HepG2 (cell line): ENCODE measurements around the gene CEP170. TPM values are rescaled to one million over a fixed set of nuclear protein-coding genes. Genes with fewer than 3 reads are reported as not detected.

Experiments
- ATAC-seq: fragments of 200-7000 bp; cut with Tn5 transposase; 3 replicates; pipeline ENCODE4 v1.9.1; 2020; ENCODE audit warnings: mild to moderate bottlenecking, moderate library complexity
- BruUV-seq: library from RNA; stranded (reverse); fragments of 400-500 nt; replicated peaks from 2 replicates; lab custom pipeline; 2021; lab: Mats Ljungman, UMichigan
- CTCF ChIA-PET: fragments of 300-600 bp; formaldehyde crosslinking; extraction: SDS; loops from one replicate; lab custom pipeline; 2021; ENCODE audit warnings: low total read pairs, inconsistent platforms, low intra/inter-chr PET ratio; lab: Yijun Ruan, JAX
- POLR2A ChIA-PET: fragments of 350-600 bp; sonication (Branson Sonifier 250); formaldehyde crosslinking; loops from one replicate; lab custom pipeline; 2020; ENCODE audit warnings: antibody characterized with exemption, inconsistent platforms; lab: Yijun Ruan, JAX
- DNase-seq: peaks from one replicate; pipeline ENCODE4 v3.0.0-alpha.2; 2015; ENCODE audit warnings: low spot score
- FAIRE-seq: peaks from 3 replicates; lab custom pipeline; 2011; peaks lifted over from hg19 to GRCh38; lab: Jason Lieb, UNC
- H2AFZ ChIP-seq: one replicate; pipeline ENCODE4 v1.6.1; 2011; ENCODE audit warnings: low read length, inconsistent platforms
- H3K27ac ChIP-seq: fragments of 300-600 bp; 3 replicates; pipeline ENCODE4 v1.8.0; 2011; ENCODE audit warnings: mixed run types, mild to moderate bottlenecking, mixed read lengths, low read length, inconsistent platforms; ENCODE audit not compliant: insufficient read depth; ENCODE audit errors: extremely low read length
- H3K27me3 ChIP-seq, 2 experiments: fragments of 200-600 bp in 1 of 2; 2 replicates in 1 of 2; 3 replicates in 1 of 2; pipeline versions ENCODE4 v1.6.0 to v1.8.0; 2011; ENCODE audit warnings: low read length in 2 of 2, mild to moderate bottlenecking in 2 of 2, moderate library complexity in 2 of 2, inconsistent platforms in 1 of 2; ENCODE audit not compliant: insufficient read depth in 2 of 2, control insufficient read depth in 1 of 2
- H3K36me3 ChIP-seq, 2 experiments: fragments of 200-600 bp in 1 of 2; replicated peaks in 1 of 2; 2 replicates in 1 of 2; 3 replicates in 1 of 2; pipeline versions ENCODE4 v1.5.1 to v1.8.0; 2011; ENCODE audit warnings: low read length in 2 of 2, inconsistent platforms in 1 of 2; ENCODE audit not compliant: insufficient read depth in 2 of 2, control insufficient read depth in 1 of 2
- H3K4me1 ChIP-seq: 2 replicates; pipeline ENCODE4 v1.5.1; 2012; ENCODE audit warnings: low read length, inconsistent platforms; ENCODE audit not compliant: insufficient read depth
- H3K4me2 ChIP-seq: 2 replicates; pipeline ENCODE4 v1.6.0; 2011; ENCODE audit warnings: low read depth, low read length, inconsistent platforms
- H3K4me3 ChIP-seq, 3 experiments: fragments of 200-600 bp in 1 of 3; sonication (generic), shearing (Covaris generic) in 1 of 3; replicated peaks in 1 of 3; 2 replicates each; pipeline ENCODE4 v1.5.1; 2011 to 2016; ENCODE audit warnings: low read length in 3 of 3, inconsistent platforms in 2 of 3, low read depth in 2 of 3, mild to moderate bottlenecking in 2 of 3, control low read depth in 1 of 3, mixed read lengths in 1 of 3; ENCODE audit not compliant: insufficient read depth in 1 of 3
- H3K79me2 ChIP-seq: one replicate; pipeline ENCODE4 v1.6.1; 2011; ENCODE audit warnings: low read length, inconsistent platforms; ENCODE audit not compliant: insufficient read depth
- H3K9ac ChIP-seq: 2 replicates; pipeline ENCODE4 v1.6.0; 2011; ENCODE audit warnings: mild to moderate bottlenecking, low read depth, low read length, inconsistent platforms; ENCODE audit not compliant: insufficient read depth
- H3K9me3 ChIP-seq: 2 replicates; pipeline ENCODE4 v1.5.1; 2012; ENCODE audit warnings: mild to moderate bottlenecking, low read length
- H4K20me1 ChIP-seq: 2 replicates; pipeline ENCODE4 v1.6.0; 2011; ENCODE audit warnings: inconsistent platforms, mild to moderate bottlenecking, low read length, moderate library complexity; ENCODE audit not compliant: insufficient read depth
- CENPT ChIP-seq: sonication (generic); formaldehyde crosslinking; IDR thresholded peaks from 2 replicates; pipeline ENCODE4 v1.8.0; 2022; ENCODE audit warnings: low read depth, mild to moderate bottlenecking, moderate library complexity, missing genetic modification reagents
- IKZF4 ChIP-seq: sonication (generic); formaldehyde crosslinking; IDR thresholded peaks from 2 replicates; pipeline ENCODE4 v1.5.1; 2020; ENCODE audit warnings: borderline replicate concordance, mild to moderate bottlenecking, low read depth, missing genetic modification reagents; ENCODE audit errors: not compliant biosample characterization
- MEF2D ChIP-seq: sonication (generic); formaldehyde crosslinking; IDR thresholded peaks from 2 replicates; pipeline ENCODE4 v1.5.1; 2020; ENCODE audit warnings: mild to moderate bottlenecking, missing genetic modification reagents
- SNAI1 ChIP-seq: sonication (generic); formaldehyde crosslinking; IDR thresholded peaks from 2 replicates; pipeline ENCODE4 v1.5.0; 2020; ENCODE audit warnings: mild to moderate bottlenecking, missing genetic modification reagents, borderline replicate concordance
- YEATS4 ChIP-seq: sonication (generic); formaldehyde crosslinking; IDR thresholded peaks from 2 replicates; pipeline ENCODE4 v1.4.0; 2020; ENCODE audit warnings: missing genetic modification reagents, borderline replicate concordance
- ZBTB21 ChIP-seq: sonication (generic); formaldehyde crosslinking; IDR thresholded peaks from 2 replicates; pipeline ENCODE4 v1.4.0; 2020; ENCODE audit warnings: missing genetic modification reagents
- ZNF234 ChIP-seq: sonication (generic); formaldehyde crosslinking; conservative IDR thresholded peaks from 2 replicates; pipeline ENCODE4 v1.5.1; 2020; ENCODE audit warnings: mild to moderate bottlenecking, missing genetic modification reagents
- ZNF3 ChIP-seq: IDR thresholded peaks from 2 replicates; pipeline ENCODE4 v1.7.0; 2017; ENCODE audit warnings: inconsistent platforms
- ZNF329 ChIP-seq: sonication (generic); formaldehyde crosslinking; IDR thresholded peaks from 2 replicates; pipeline ENCODE4 v1.9.0; 2021; ENCODE audit warnings: low read depth, mild to moderate bottlenecking, missing genetic modification reagents
- ZNF383 ChIP-seq: sonication (generic); formaldehyde crosslinking; IDR thresholded peaks from 2 replicates; pipeline ENCODE4 v1.4.0; 2020; ENCODE audit warnings: missing genetic modification reagents, mild to moderate bottlenecking, borderline replicate concordance
- ZNF83 ChIP-seq: sonication (generic); formaldehyde crosslinking; IDR thresholded peaks from 2 replicates; pipeline ENCODE4 v1.4.0; 2020; ENCODE audit warnings: missing genetic modification reagents, mild to moderate bottlenecking, borderline replicate concordance
- ZNF878 ChIP-seq: sonication (generic); formaldehyde crosslinking; IDR thresholded peaks from 2 replicates; pipeline ENCODE4 v1.8.1; 2023; ENCODE audit warnings: mild to moderate bottlenecking, missing genetic modification reagents, moderate library complexity
- ZSCAN30 ChIP-seq: sonication (generic); formaldehyde crosslinking; IDR thresholded peaks from 2 replicates; pipeline ENCODE4 v1.5.0; 2020; ENCODE audit warnings: mild to moderate bottlenecking, missing genetic modification reagents
- WGBS: methylation state at CpG from one replicate; pipeline ENCODE4 v1.1.6; 2017; ENCODE audit warnings: low lambda C conversion rate; 5-methylcytosine and 5-hydroxymethylcytosine counted together
- in situ Hi-C: cut with HindIII; loops from 2 replicates; pipeline ENCODE4 v1.10.0; 2017; ENCODE audit warnings: low pct_unique_long_range_greater_than_20kb; ENCODE audit not compliant: extremely low pct_ligation_motif_present
- intact Hi-C: fragments of 100-400 bp; cut with micrococcal nuclease; formaldehyde crosslinking; loops from one replicate; pipeline ENCODE4 v1.10.0; 2022; ENCODE audit not compliant: unreplicated experiment
- polyA plus RNA-seq, 8 experiments: library from polyadenylated mRNA; depleted of rRNA in 3 of 8; stranded (reverse) in 7 of 8; unstranded in 1 of 8; fragments of >200 nt; fragmentation: Illumina TruSeq in 4 of 8; extraction: Trizol in 4 of 8; gene quantifications; 2 replicates each; pipeline versions ENCODE4 v1.2.1 to v1.2.3, GENCODE V29; 2011 to 2016; ENCODE audit warnings: low read depth in 4 of 8, missing spikeins in 1 of 8, mixed read lengths in 1 of 8; ENCODE audit not compliant: insufficient read depth in 1 of 8
- total RNA-seq, 5 experiments: library from RNA; depleted of rRNA; stranded (reverse); fragments of >200 nt; fragmentation: Illumina TruSeq; extraction: Trizol; gene quantifications; 2 replicates each; pipeline ENCODE4 v1.2.3, GENCODE V29; 2016; ENCODE audit warnings: low read depth in 1 of 5
- TF ChIP-seq, protein P1 (sequence below): sonication (generic); formaldehyde crosslinking; IDR thresholded peaks from 2 replicates; pipeline ENCODE4 v1.8.1; 2023; ENCODE audit warnings: mild to moderate bottlenecking, inconsistent platforms, moderate library complexity, missing genetic modification reagents, borderline replicate concordance
- TF ChIP-seq, protein P2 (sequence below): sonication (generic); formaldehyde crosslinking; IDR thresholded peaks from 2 replicates; pipeline ENCODE4 v1.4.0; 2020; ENCODE audit warnings: missing genetic modification reagents

Gene CEP170
- total and polyA plus RNA-seq, 2 of the 13 experiments (the other 11 are each of a cell fraction or from before 2014, with no cell fraction given), result 23.0 to 28.6 TPM

DNA sequence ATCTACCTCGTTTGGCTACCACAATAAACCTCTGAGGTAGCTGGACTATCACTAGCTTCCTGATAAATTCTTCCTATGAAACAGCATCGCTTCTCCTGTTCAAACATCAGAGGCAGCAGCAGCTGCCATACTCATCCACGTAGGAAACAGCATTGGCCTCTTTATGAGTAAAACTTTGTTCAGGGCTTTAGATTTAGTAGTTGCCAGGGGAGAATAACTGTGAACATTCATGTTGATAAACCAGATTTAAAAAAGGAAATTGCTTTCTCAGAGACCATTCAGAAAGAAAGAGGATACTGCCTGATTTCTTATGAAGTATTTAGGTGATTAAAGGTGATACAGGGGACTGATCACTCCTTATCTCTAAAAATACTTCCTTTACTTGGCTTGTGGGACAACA is 7.2 kb downstream of the CEP170 start:
- Histone ChIP-seq H3K79me2 (peaks cover 86% of the 10 kb centered on the region), H3K36me3 (no peaks in the 10 kb centered on the region; a peak in 2 of 5 replicates), H3K4me1 (peaks cover 29% of the 10 kb centered on the region), H3K27me3 (no peaks in the 10 kb centered on the region), H3K27ac (no peak overlapping the region), H2AFZ (no peak overlapping the region), H3K4me3 (no peak overlapping the region), H3K4me2 (no peak overlapping the region), H4K20me1 (peaks cover 4% of the 10 kb centered on the region), H3K9ac (no peak overlapping the region), H3K9me3 (no peaks in the 10 kb centered on the region)
- BruUV-seq, result no TSS peak
- WGBS, result 96% methylated on average over 3 of the region's 3 CpGs
- FAIRE-seq (no peak), ATAC-seq (no peak), DNase-seq (no peak)
- in situ Hi-C loops (no loop called here), intact Hi-C loops (no loop called here)
- ChIA-PET CTCF (no interaction called here), POLR2A (no interaction called here)
- TF ChIP-seq ZNF383 (no peak), MEF2D (CRISPR knock-in tag) (no peak), ZNF3 (CRISPR knock-in tag) (no peak), ZNF878 (CRISPR knock-in tag) (no peak), YEATS4 (no peak), ZNF234 (no peak), CENPT (no peak), ZSCAN30 (CRISPR knock-in tag) (no peak), IKZF4 (CRISPR knock-in tag) (no peak)

DNA sequence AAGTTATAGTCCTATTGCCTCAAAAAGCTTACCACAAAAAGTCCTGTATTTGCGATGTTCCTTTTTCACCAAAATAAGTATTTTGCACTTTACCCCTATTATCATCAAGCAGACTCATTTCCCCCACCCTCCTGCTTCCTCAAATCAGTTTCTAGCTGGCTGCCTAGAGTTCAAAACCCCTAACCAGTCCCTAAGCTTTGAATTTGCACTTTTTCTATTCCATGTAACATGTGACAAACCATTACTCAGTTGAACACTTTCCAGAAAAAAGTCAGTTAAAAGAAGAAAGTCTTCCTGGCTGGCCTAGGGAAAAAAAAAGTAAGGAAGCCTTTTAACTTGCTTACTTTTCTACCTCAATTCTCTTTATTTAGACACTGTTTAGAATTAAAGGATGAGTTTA is 8.2 kb downstream of the CEP170 start:
- no TSS peak for BruUV-seq
- H3K36me3 ChIP-seq, result no peaks in the 10 kb centered on the region; a peak in 2 of 5 replicates
- in situ Hi-C loops, result no loop called here
- H2AFZ ChIP-seq, result no peak overlapping the region
- intact Hi-C loops, result no loop called here
- no peak overlapping the region for H3K9ac ChIP-seq
- H3K4me1 ChIP-seq, result peaks cover 22% of the 10 kb centered on the region
- H3K9me3 ChIP-seq, result no peaks in the 10 kb centered on the region
- DNase-seq (no peak), FAIRE-seq (no peak), ATAC-seq (no peak)
- peaks cover 83% of the 10 kb centered on the region for H3K79me2 ChIP-seq
- H3K4me3 ChIP-seq, result no peak overlapping the region
- WGBS, result 97% methylated on average over 1 of the region's 1 CpG
- H3K27me3 ChIP-seq, result no peaks in the 10 kb centered on the region
- peaks cover 4% of the 10 kb centered on the region for H4K20me1 ChIP-seq
- ChIA-PET CTCF (no interaction called here), POLR2A (interaction anchor here (1.8 kb wide), 1 partner anchor 9 kb away, joined by 4 read pairs; the partner anchor contains the start of genes CEP170 and SDCCAG8)
- H3K4me2 ChIP-seq, result no peak overlapping the region
- H3K27ac ChIP-seq, result no peak overlapping the region
- TF ChIP-seq ZBTB21 (CRISPR knock-in tag) (no peak), ZNF329 (CRISPR knock-in tag) (no peak), SNAI1 (CRISPR knock-in tag) (no peak), ZNF83 (CRISPR knock-in tag) (no peak)
- TF ChIP-seq, protein P1, sequence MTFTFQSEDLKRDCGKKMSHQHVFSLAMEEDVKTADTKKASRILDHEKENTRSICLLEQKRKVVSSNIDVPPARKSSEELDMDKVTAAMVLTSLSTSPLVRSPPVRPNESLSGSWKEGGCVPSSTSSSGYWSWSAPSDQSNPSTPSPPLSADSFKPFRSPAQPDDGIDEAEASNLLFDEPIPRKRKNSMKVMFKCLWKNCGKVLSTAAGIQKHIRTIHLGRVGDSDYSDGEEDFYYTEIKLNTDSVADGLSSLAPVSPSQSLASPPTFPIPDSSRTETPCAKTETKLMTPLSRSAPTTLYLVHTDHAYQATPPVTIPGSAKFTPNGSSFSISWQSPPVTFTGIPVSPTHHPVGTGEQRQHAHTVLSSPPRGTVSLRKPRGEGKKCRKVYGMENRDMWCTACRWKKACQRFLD (CRISPR knock-in tag), result no peak
- TF ChIP-seq, protein P2, sequence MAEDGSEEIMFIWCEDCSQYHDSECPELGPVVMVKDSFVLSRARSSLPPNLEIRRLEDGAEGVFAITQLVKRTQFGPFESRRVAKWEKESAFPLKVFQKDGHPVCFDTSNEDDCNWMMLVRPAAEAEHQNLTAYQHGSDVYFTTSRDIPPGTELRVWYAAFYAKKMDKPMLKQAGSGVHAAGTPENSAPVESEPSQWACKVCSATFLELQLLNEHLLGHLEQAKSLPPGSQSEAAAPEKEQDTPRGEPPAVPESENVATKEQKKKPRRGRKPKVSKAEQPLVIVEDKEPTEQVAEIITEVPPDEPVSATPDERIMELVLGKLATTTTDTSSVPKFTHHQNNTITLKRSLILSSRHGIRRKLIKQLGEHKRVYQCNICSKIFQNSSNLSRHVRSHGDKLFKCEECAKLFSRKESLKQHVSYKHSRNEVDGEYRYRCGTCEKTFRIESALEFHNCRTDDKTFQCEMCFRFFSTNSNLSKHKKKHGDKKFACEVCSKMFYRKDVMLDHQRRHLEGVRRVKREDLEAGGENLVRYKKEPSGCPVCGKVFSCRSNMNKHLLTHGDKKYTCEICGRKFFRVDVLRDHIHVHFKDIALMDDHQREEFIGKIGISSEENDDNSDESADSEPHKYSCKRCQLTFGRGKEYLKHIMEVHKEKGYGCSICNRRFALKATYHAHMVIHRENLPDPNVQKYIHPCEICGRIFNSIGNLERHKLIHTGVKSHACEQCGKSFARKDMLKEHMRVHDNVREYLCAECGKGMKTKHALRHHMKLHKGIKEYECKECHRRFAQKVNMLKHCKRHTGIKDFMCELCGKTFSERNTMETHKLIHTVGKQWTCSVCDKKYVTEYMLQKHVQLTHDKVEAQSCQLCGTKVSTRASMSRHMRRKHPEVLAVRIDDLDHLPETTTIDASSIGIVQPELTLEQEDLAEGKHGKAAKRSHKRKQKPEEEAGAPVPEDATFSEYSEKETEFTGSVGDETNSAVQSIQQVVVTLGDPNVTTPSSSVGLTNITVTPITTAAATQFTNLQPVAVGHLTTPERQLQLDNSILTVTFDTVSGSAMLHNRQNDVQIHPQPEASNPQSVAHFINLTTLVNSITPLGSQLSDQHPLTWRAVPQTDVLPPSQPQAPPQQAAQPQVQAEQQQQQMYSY (CRISPR knock-in tag), result no peak
